K562 (cell line): Measurements from ENCODE around the gene PDE1C. TPM values are rescaled to one million over a fixed set of nuclear protein-coding genes. Genes with fewer than 3 reads are reported as not detected.

Experiments
- ATAC-seq: fragments of 200-7000 bp; cut with Tn5 transposase; 3 replicates; pipeline ENCODE4 v1.9.1; 2020; ENCODE audit warnings: moderate library complexity
- BruUV-seq: library from RNA; stranded (reverse); fragments of 400-500 nt; replicated peaks from 2 replicates; lab custom pipeline; 2021; lab: Mats Ljungman, UMichigan
- CTCF ChIA-PET: fragments of 300-600 bp; formaldehyde crosslinking; extraction: SDS; loops from one replicate; lab custom pipeline; 2021; ENCODE audit warnings: low intra/inter-chr PET ratio; lab: Yijun Ruan, JAX
- POLR2A ChIA-PET: fragments of 300-600, 350-650 bp; sonication (Branson Sonifier 250); formaldehyde crosslinking; extraction: SDS; loops from one replicate; lab custom pipeline; 2021; ENCODE audit warnings: antibody characterized with exemption, inconsistent platforms; lab: Yijun Ruan, JAX
- DNase-seq, 4 experiments: peaks; one replicate each; pipeline versions ENCODE4 v3.0.0 to v3.0.0-alpha.2; 2011 to 2018; ENCODE audit warnings: low spot score in 3 of 4, mixed read lengths in 3 of 4; ENCODE audit errors: extremely low read depth in 1 of 4
- FAIRE-seq: peaks from 2 replicates; lab custom pipeline; 2011; peaks lifted over from hg19 to GRCh38; lab: Jason Lieb, UNC
- H2AFZ ChIP-seq: 2 replicates; pipeline ENCODE4 v1.6.0; 2011; ENCODE audit warnings: low read depth, low read length, control low read depth, inconsistent platforms
- H3K27ac ChIP-seq: fragments of 200-600 bp; 3 replicates; pipeline ENCODE4 v1.8.0; 2011; ENCODE audit warnings: low read depth, mild to moderate bottlenecking, control low read depth, inconsistent platforms, low read length, moderate library complexity, mixed read lengths; ENCODE audit errors: extremely low read depth
- H3K27me3 ChIP-seq, 2 experiments: fragments of 300-600 bp in 1 of 2; 2 replicates in 1 of 2; 3 replicates in 1 of 2; pipeline versions ENCODE4 v1.6.0 to v1.8.0; 2011; ENCODE audit warnings: inconsistent platforms in 2 of 2, low read length in 2 of 2, mild to moderate bottlenecking in 1 of 2, mixed read lengths in 1 of 2, moderate library complexity in 1 of 2; ENCODE audit not compliant: control insufficient read depth in 2 of 2, insufficient read depth in 2 of 2
- H3K36me3 ChIP-seq: fragments of 300-600 bp; 3 replicates; pipeline ENCODE4 v1.8.0; 2011; ENCODE audit warnings: mild to moderate bottlenecking, low read length, inconsistent platforms; ENCODE audit not compliant: control insufficient read depth, insufficient read depth
- H3K4me1 ChIP-seq, 2 experiments: fragments of 200-600 bp in 1 of 2; replicated peaks in 1 of 2; 2 replicates in 1 of 2; 3 replicates in 1 of 2; pipeline versions ENCODE4 v1.5.1 to v1.8.0; 2011; ENCODE audit warnings: inconsistent platforms in 2 of 2, low read length in 2 of 2, mild to moderate bottlenecking in 1 of 2, mixed read lengths in 1 of 2, moderate library complexity in 1 of 2; ENCODE audit not compliant: control insufficient read depth in 2 of 2, insufficient read depth in 2 of 2
- H3K4me2 ChIP-seq: 2 replicates; pipeline ENCODE4 v1.6.1; 2011; ENCODE audit warnings: low read length, control low read depth, inconsistent platforms, mixed read lengths; ENCODE audit not compliant: insufficient read depth
- H3K4me3 ChIP-seq: fragments of 200-600 bp; sonication (generic), shearing (Covaris generic); 2 replicates; pipeline ENCODE4 v1.5.1; 2016; ENCODE audit warnings: control low read depth, inconsistent platforms
- H3K79me2 ChIP-seq: fragments of 200-600 bp; 3 replicates; pipeline ENCODE4 v1.8.0; 2011; ENCODE audit warnings: low read length, inconsistent platforms; ENCODE audit not compliant: control insufficient read depth, insufficient read depth
- H3K9ac ChIP-seq, 2 experiments: 2 replicates each; pipeline versions ENCODE4 v1.6.0 to v1.6.1; 2011; ENCODE audit warnings: low read depth in 2 of 2, low read length in 2 of 2, control low read depth in 1 of 2, inconsistent platforms in 1 of 2, mild to moderate bottlenecking in 1 of 2, mixed read lengths in 1 of 2; ENCODE audit not compliant: insufficient read depth in 1 of 2
- H3K9me1 ChIP-seq: one replicate; pipeline ENCODE4 v1.6.0; 2011; ENCODE audit warnings: inconsistent platforms, mild to moderate bottlenecking, low read length, moderate library complexity; ENCODE audit not compliant: control insufficient read depth, insufficient read depth
- H3K9me3 ChIP-seq: replicated peaks from 2 replicates; pipeline ENCODE4 v1.5.1; 2011; ENCODE audit warnings: low read depth, low read length, inconsistent platforms; ENCODE audit not compliant: control insufficient read depth, insufficient read depth
- H4K20me1 ChIP-seq: replicated peaks from 2 replicates; pipeline ENCODE4 v1.6.1; 2011; ENCODE audit warnings: low read length, inconsistent platforms, mixed read lengths; ENCODE audit not compliant: control insufficient read depth, insufficient read depth
- BCOR ChIP-seq: fragments of 450-650 bp; IDR thresholded peaks from 2 replicates; pipeline ENCODE4 v1.6.1; 2016
- GATA2 ChIP-seq: sonication (generic); formaldehyde crosslinking; IDR thresholded peaks from 2 replicates; pipeline ENCODE4 v1.4.0; 2020; ENCODE audit warnings: mild to moderate bottlenecking, missing genetic modification reagents
- KDM2B ChIP-seq: fragments of 250-450 bp; sonication (Bioruptor Pico); IDR thresholded peaks from 2 replicates; pipeline ENCODE4 v1.8.0; 2021; ENCODE audit warnings: mild to moderate bottlenecking, moderate library complexity
- MXI1 ChIP-seq: IDR thresholded peaks from 2 replicates; pipeline ENCODE4 v1.6.1; 2011; ENCODE audit warnings: low read depth, mild to moderate bottlenecking, improper control_type of control experiment, low read length
- SMARCC2 ChIP-seq: fragments of 450-650 bp; IDR thresholded peaks from 2 replicates; pipeline ENCODE4 v1.6.1; 2017; ENCODE audit warnings: antibody characterized with exemption, moderate library complexity, mild to moderate bottlenecking, low read depth
- SREBF1 ChIP-seq: fragments of 150-350 bp; IDR thresholded peaks from 2 replicates; pipeline ENCODE4 v1.6.1; 2014; ENCODE audit warnings: antibody characterized with exemption, low read depth, low read length, borderline replicate concordance
- U2AF1 ChIP-seq: fragments of 200-400 bp; formaldehyde crosslinking; optimal IDR thresholded peaks from 2 replicates; pipeline ENCODE3; 2017; ENCODE audit warnings: mild to moderate bottlenecking, low read depth, low read length, moderate library complexity
- ZFPM2 ChIP-seq: fragments of 250-450 bp; sonication (Bioruptor Pico); IDR thresholded peaks from 2 replicates; pipeline ENCODE4 v1.5.1; 2022; ENCODE audit warnings: mild to moderate bottlenecking
- ZNF57 ChIP-seq: fragments of 450-650 bp; formaldehyde crosslinking; IDR thresholded peaks from 2 replicates; pipeline ENCODE4 v1.4.0; 2020; ENCODE audit warnings: mild to moderate bottlenecking, moderate library complexity
- in situ Hi-C: fragments of 300-500 bp; cut with MboI; formaldehyde crosslinking; loops from 4 replicates; pipeline ENCODE4 v1.15.0; 2018; ENCODE audit warnings: inconsistent platforms, mixed read lengths
- intact Hi-C: fragments of 100-400 bp; cut with micrococcal nuclease; formaldehyde crosslinking; loops from 2 replicates; pipeline ENCODE4 v1.14.2; 2022
- polyA plus RNA-seq, 8 experiments: library from polyadenylated mRNA; depleted of rRNA in 4 of 8; stranded (reverse) in 5 of 8; unstranded in 3 of 8; fragments of >200 nt; fragmentation: Nextera tagmentation in 2 of 8; fragmentation: Illumina TruSeq in 1 of 8; extraction: Ambion mirVana in 2 of 8; extraction: Trizol in 1 of 8; gene quantifications; 2 replicates each; pipeline versions ENCODE4 v1.2.1 to v1.2.3, GENCODE V29; 2011 to 2014; ENCODE audit warnings: inconsistent platforms in 1 of 8, missing spikeins in 1 of 8
- total RNA-seq, 7 experiments: library from RNA; depleted of rRNA in 6 of 7; stranded (reverse); fragments of >200 nt in 6 of 7; fragmentation: Illumina TruSeq in 2 of 7; extraction: Trizol in 2 of 7; gene quantifications; 2 replicates each; pipeline versions ENCODE4 v1.2.1 to v1.2.3, GENCODE V29; 2011 to 2021; ENCODE audit warnings: low replicate concordance in 1 of 7
- TF ChIP-seq, protein P1 (sequence below): fragments of 450-650 bp; IDR thresholded peaks from 2 replicates; pipeline ENCODE4 v1.6.1; 2016
- TF ChIP-seq, protein P2 (sequence below): fragments of 450-650 bp; formaldehyde crosslinking; IDR thresholded peaks from 2 replicates; pipeline ENCODE4 v1.4.0; 2022; ENCODE audit warnings: mild to moderate bottlenecking, moderate library complexity

PDE1C gene
- total and polyA plus RNA-seq, 9 of the 15 experiments (the other 6 are each of a cell fraction or from before 2014, with no cell fraction given): under 0.01 to 0.01 TPM; not detected in 7

DNA sequence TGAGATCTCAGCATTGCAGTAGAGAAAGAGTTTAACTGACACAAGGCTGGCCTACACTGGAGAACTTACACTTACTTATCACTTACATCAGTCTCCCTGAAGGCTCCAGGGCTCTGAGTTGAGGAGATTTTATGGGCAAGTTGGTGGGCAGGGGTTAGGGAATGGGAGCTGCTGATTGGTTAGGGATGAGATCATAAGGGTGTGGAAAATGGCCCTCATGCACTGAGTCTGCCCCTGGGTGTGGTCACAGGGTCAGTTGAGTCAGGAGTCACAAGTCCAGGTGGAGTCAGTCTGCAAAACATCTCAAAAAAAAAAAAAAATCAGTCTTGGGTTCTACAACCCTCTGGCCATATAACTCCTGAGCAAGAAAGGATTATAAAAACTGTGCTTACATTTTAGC is 322.7 kb downstream of the PDE1C start:
- TF ChIP-seq BCOR: no peak
- no peak for TF ChIP-seq SREBF1
- TF ChIP-seq, protein P1, sequence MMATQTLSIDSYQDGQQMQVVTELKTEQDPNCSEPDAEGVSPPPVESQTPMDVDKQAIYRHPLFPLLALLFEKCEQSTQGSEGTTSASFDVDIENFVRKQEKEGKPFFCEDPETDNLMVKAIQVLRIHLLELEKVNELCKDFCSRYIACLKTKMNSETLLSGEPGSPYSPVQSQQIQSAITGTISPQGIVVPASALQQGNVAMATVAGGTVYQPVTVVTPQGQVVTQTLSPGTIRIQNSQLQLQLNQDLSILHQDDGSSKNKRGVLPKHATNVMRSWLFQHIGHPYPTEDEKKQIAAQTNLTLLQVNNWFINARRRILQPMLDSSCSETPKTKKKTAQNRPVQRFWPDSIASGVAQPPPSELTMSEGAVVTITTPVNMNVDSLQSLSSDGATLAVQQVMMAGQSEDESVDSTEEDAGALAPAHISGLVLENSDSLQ: no peak
- TF ChIP-seq SMARCC2: no peak
- no peak for TF ChIP-seq MXI1
- TF ChIP-seq KDM2B (CRISPR knock-in tag): no peak
- no peak for TF ChIP-seq GATA2 (CRISPR knock-in tag)
- TF ChIP-seq, protein P2, sequence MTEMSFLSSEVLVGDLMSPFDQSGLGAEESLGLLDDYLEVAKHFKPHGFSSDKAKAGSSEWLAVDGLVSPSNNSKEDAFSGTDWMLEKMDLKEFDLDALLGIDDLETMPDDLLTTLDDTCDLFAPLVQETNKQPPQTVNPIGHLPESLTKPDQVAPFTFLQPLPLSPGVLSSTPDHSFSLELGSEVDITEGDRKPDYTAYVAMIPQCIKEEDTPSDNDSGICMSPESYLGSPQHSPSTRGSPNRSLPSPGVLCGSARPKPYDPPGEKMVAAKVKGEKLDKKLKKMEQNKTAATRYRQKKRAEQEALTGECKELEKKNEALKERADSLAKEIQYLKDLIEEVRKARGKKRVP (CRISPR knock-in tag): no peak
- no peak for TF ChIP-seq ZNF57 (CRISPR knock-in tag)
- no peak for TF ChIP-seq U2AF1
- no peak for TF ChIP-seq ZFPM2
- no peak overlapping the region for H3K4me3 ChIP-seq
- ChIA-PET CTCF (no interaction called here), POLR2A (no interaction called here)
- no peaks in the 10 kb centered on the region for H3K36me3 ChIP-seq
- H3K27me3 ChIP-seq: no peaks in the 10 kb centered on the region
- in situ Hi-C loops: loop anchor here (10.0 to 25.0 kb wide), 2 partner anchors 457 to 1040 kb away; no protein-coding TSS in a partner anchor
- BruUV-seq: no TSS peak
- no peaks in the 10 kb centered on the region for H3K4me1 ChIP-seq
- no peak overlapping the region for H2AFZ ChIP-seq
- H3K27ac ChIP-seq: no peak overlapping the region
- no peak overlapping the region for H3K4me2 ChIP-seq
- DNase-seq: peak in 1 of 4 experiments; percentile 5
- intact Hi-C loops: loop anchor here (10.0 kb wide), 1 partner anchor 417 kb away; no protein-coding TSS in a partner anchor
- FAIRE-seq: no peak
- no peak overlapping the region for H3K9ac ChIP-seq
- H4K20me1 ChIP-seq: no peaks in the 10 kb centered on the region
- H3K9me1 ChIP-seq: no peaks in the 10 kb centered on the region
- H3K79me2 ChIP-seq: no peaks in the 10 kb centered on the region
- no peaks in the 10 kb centered on the region for H3K9me3 ChIP-seq
- peak; percentile 69 for ATAC-seq
